ENCODE measurements around the gene C3orf33. TPM values are rescaled to one million over a fixed set of nuclear protein-coding genes. Genes with fewer than 3 reads are reported as not detected.

C3orf33 gene
- total RNA-seq, 4 donors from 2014 or later = 2.3 to 4.2 (median 3.1) TPM

DNA sequence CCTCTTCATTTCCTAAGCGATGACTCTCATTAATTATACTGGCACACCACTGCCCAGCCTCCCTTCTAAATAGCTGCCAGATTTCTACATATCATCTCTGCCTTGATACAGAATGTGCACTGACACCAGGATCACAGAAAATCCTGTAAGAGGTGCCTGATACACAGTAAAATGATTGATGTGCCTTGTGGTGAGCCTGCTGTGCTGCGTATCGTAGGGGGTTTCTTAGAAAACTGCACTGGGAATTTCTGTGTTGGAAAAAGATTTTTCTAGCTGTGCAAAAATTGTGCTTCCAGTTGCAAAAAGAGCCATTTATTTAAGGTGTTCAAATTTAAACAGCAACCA lies 58.2 kb downstream of the C3orf33 start:
- peaks cover 0 to 36% (median 0%) of the 10 kb centered on the region in 3 donors for H3K4me1 ChIP-seq
- H3K9me3 ChIP-seq = no peaks in the 10 kb centered on the region
- H3K4me3 ChIP-seq = no peak overlapping the region
- 80 to 84% methylated on average over 3 of the region's 3 CpGs for WGBS, 2 donors (ENCODE audit: low coverage in 1 of 2)
- TF ChIP-seq EP300 (IDR thresholded peaks at IDR 0.05) (no peak), POLR2A (IDR thresholded peaks at IDR 0.05) (no peak), POLR2AphosphoS5 (IDR thresholded peaks at IDR 0.05) (no peak)
- TF ChIP-seq, protein P1, sequence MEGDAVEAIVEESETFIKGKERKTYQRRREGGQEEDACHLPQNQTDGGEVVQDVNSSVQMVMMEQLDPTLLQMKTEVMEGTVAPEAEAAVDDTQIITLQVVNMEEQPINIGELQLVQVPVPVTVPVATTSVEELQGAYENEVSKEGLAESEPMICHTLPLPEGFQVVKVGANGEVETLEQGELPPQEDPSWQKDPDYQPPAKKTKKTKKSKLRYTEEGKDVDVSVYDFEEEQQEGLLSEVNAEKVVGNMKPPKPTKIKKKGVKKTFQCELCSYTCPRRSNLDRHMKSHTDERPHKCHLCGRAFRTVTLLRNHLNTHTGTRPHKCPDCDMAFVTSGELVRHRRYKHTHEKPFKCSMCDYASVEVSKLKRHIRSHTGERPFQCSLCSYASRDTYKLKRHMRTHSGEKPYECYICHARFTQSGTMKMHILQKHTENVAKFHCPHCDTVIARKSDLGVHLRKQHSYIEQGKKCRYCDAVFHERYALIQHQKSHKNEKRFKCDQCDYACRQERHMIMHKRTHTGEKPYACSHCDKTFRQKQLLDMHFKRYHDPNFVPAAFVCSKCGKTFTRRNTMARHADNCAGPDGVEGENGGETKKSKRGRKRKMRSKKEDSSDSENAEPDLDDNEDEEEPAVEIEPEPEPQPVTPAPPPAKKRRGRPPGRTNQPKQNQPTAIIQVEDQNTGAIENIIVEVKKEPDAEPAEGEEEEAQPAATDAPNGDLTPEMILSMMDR (IDR thresholded peaks at IDR 0.05) = no peak
- H3K27me3 ChIP-seq = no peaks in the 10 kb centered on the region
- ATAC-seq = no peak
- no peaks in the 10 kb centered on the region for H3K36me3 ChIP-seq
- H3K27ac ChIP-seq = no peak overlapping the region

DNA sequence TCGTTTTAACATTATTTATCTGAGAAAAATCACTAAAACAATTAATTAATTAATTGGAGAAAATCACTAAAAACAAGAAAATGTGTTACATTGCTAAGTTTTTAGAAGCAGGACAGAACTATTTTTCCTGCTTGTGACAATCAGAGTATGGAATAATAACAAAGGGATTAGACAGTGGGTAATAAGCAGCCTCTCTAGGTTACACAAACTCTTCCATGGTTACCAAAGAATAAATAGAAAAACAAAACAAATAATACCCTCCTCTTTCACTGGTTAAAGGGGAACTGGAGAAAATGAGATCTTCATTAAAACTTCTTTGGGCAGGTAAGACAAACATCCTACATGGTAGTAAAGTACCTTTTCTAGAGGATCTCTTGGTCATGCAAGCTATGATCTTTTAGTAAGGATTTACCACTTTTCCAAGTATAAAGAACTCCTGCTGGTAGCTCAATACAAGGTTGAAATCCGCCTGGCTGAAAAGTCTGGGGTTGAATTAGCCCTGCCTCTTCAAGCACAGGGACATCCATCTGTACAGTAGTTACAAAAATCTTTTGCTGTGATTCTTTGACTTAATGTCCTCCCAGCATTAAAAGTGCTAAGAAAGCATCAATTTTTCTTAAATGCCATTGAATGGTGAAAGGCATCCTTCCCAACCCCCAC lies 58.7 kb downstream of the C3orf33 start:
- Histone ChIP-seq H3K9me3 (no peaks in the 10 kb centered on the region), H3K4me1 (peaks cover 0 to 37% (median 0%) of the 10 kb centered on the region in 3 donors), H3K27me3 (peaks cover 2% of the 10 kb centered on the region), H3K4me3 (no peak overlapping the region), H3K36me3 (no peaks in the 10 kb centered on the region), H3K27ac (no peak overlapping the region)
- TF ChIP-seq POLR2A (IDR thresholded peaks at IDR 0.05) (no peak), POLR2AphosphoS5 (IDR thresholded peaks at IDR 0.05) (no peak), EP300 (IDR thresholded peaks at IDR 0.05) (no peak)
- TF ChIP-seq, protein P1 (IDR thresholded peaks at IDR 0.05) = no peak
- 63 to 72% methylated on average over 2 of the region's 2 CpGs for WGBS, 2 donors (ENCODE audit: low coverage in 1 of 2)
- no peak for ATAC-seq

DNA sequence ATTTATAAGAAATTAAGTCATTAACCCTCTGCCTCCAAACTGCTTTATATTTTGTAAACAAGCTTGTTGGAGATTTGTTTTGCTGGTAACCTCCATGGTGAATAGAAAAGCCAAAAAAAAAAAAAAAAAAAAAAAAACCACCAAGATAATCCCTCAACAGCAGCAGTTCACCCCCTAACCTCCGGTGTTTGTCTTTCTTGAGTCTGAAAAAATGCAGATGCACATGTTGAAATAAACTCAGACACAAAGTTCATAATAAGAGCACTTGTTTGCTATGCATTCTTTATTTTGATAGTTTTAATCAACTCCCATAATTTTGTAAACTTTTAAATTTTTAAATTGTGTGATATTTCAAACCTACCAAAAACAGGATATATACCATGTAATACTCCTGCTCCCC lies 59.4 kb downstream of the C3orf33 start:
- Histone ChIP-seq H3K27me3 (peaks cover 4% of the 10 kb centered on the region), H3K36me3 (no peaks in the 10 kb centered on the region), H3K9me3 (no peaks in the 10 kb centered on the region), H3K27ac (no peak overlapping the region), H3K4me1 (peaks cover 0 to 37% (median 0%) of the 10 kb centered on the region in 3 donors), H3K4me3 (no peak overlapping the region)
- TF ChIP-seq EP300 (IDR thresholded peaks at IDR 0.05) (no peak), POLR2A (IDR thresholded peaks at IDR 0.05) (no peak), POLR2AphosphoS5 (IDR thresholded peaks at IDR 0.05) (no peak)
- TF ChIP-seq, protein P1 (IDR thresholded peaks at IDR 0.05) = no peak
- ATAC-seq = no peak
- WGBS, 2 donors (ENCODE audit: low coverage in 1 of 2) = 91 to 94% methylated on average over 1 of the region's 1 CpG

DNA sequence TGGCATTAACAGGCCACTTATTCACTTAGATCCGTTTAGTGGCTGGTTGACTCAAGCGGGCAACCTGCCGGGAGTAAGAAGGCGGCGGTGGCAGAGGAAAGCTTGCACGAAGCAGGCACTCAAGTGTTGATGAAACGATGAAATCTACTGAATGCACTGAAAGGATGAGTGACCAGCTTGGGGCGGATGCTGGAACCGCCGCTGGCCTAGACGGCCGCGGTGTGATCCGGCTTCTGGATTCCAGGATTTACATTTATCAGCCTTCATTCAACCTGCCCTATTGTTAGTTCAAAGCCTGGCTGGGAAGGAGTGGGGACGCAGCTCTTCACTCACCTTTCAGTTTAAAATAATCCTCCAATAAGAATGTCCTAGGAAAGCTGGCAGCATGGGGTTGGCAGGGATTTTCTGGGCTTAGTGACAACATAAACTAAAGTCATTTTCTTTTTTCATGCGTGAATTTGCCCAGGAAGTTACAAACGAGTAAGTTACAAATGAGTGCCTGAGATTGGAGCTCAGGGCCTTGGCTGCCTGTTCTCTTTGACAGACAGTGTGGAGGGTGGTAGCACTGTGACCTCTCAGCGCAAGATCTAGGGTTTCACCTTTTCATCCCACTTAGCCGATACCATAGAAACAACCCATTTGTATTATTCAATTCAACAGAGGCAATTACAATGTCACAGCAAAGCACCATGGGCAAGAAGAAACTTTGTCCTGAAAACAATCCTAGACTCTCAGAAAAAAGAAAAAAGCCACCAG lies 60.1 kb downstream of the C3orf33 start:
- H3K27me3 ChIP-seq = peaks cover 9% of the 10 kb centered on the region
- TF ChIP-seq EP300 (IDR thresholded peaks at IDR 0.05) (no peak), POLR2AphosphoS5 (IDR thresholded peaks at IDR 0.05) (no peak), POLR2A (IDR thresholded peaks at IDR 0.05) (no peak)
- TF ChIP-seq, protein P1 (IDR thresholded peaks at IDR 0.05) = no peak
- H3K9me3 ChIP-seq = no peaks in the 10 kb centered on the region
- peak overlapping the region in 1 of 2 donors; percentile 54 for H3K4me3 ChIP-seq
- 27 to 29% methylated on average over 17 to 19 of the region's 19 CpGs for WGBS, 2 donors (ENCODE audit: low coverage in 1 of 2)
- H3K36me3 ChIP-seq = no peaks in the 10 kb centered on the region
- peak overlapping the region in 1 of 4 donors; percentile 45 for H3K27ac ChIP-seq
- H3K4me1 ChIP-seq = peaks cover 0 to 37% (median 0%) of the 10 kb centered on the region in 3 donors
- ATAC-seq = peak; percentile 34

Measured in gastroesophageal sphincter (tissue), 4 donors.